K562 (cell line): Measurements from ENCODE around the gene OST4. TPM values are rescaled to one million over a fixed set of nuclear protein-coding genes. Genes with fewer than 3 reads are reported as not detected.

Experiments used
- BMI1 ChIP-seq: fragments of 150-350 bp; IDR thresholded peaks from 2 replicates; pipeline ENCODE4 v1.6.1; 2014; ENCODE audit warnings: low read length
- CBFA2T3 ChIP-seq: fragments of 450-650 bp; IDR thresholded peaks from 2 replicates; pipeline ENCODE4 v1.6.1; 2017
- CTCFL ChIP-seq: IDR thresholded peaks from 2 replicates; pipeline ENCODE4 v1.6.1; 2011; ENCODE audit warnings: borderline replicate concordance, low read depth, mild to moderate bottlenecking, moderate library complexity, low read length; ENCODE audit not compliant: insufficient read depth, poor library complexity, severe bottlenecking
- FOXP1 ChIP-seq: sonication (generic); formaldehyde crosslinking; IDR thresholded peaks from 2 replicates; pipeline ENCODE4 v1.8.0; 2022; ENCODE audit warnings: mild to moderate bottlenecking, missing genetic modification reagents
- HCFC1 ChIP-seq: IDR thresholded peaks from 2 replicates; pipeline ENCODE4 v1.6.1; 2012; ENCODE audit warnings: low read depth, low read length, improper control_type of control experiment
- HDAC1 ChIP-seq, 2 experiments: fragments of 450-650 bp; IDR thresholded peaks; 2 replicates each; pipeline ENCODE4 v1.6.1; 2016 to 2017; ENCODE audit warnings: inconsistent platforms in 1 of 2, mild to moderate bottlenecking in 1 of 2, moderate library complexity in 1 of 2
- MAX ChIP-seq: sonication (generic); formaldehyde crosslinking; IDR thresholded peaks from 2 replicates; pipeline ENCODE4 v1.9.0; 2022; ENCODE audit warnings: mild to moderate bottlenecking, missing genetic modification reagents
- NR2C2 ChIP-seq, 2 experiments: fragments of 200-800 bp in 1 of 2; sonication (Bioruptor generic) in 1 of 2; sonication (generic) in 1 of 2; formaldehyde crosslinking in 1 of 2; IDR thresholded peaks; 2 replicates each; pipeline versions ENCODE4 v1.6.1 to v1.8.0; 2016 to 2022; ENCODE audit warnings: mild to moderate bottlenecking in 1 of 2, missing compliant biosample characterization in 1 of 2, missing genetic modification characterization in 1 of 2, missing genetic modification reagents in 1 of 2
- PCBP1 ChIP-seq: fragments of 200-400 bp; formaldehyde crosslinking; IDR thresholded peaks from 2 replicates; pipeline ENCODE4 v1.6.1; 2018; ENCODE audit warnings: mild to moderate bottlenecking, low read depth, low read length; ENCODE audit not compliant: poor library complexity, severe bottlenecking
- SAP30 ChIP-seq: fragments of 200-600 bp; sonication (generic); IDR thresholded peaks from 2 replicates; pipeline ENCODE4 v1.6.1; 2012; ENCODE audit warnings: borderline replicate concordance, low read depth, mild to moderate bottlenecking, moderate library complexity, low read length, control low read depth, inconsistent platforms; ENCODE audit not compliant: insufficient read depth, poor library complexity, severe bottlenecking
- SOX6 ChIP-seq: fragments of 450-650 bp; IDR thresholded peaks from 2 replicates; pipeline ENCODE4 v1.6.1; 2014; ENCODE audit warnings: mild to moderate bottlenecking
- SREBF1 ChIP-seq: fragments of 150-350 bp; IDR thresholded peaks from 2 replicates; pipeline ENCODE4 v1.6.1; 2014; ENCODE audit warnings: antibody characterized with exemption, low read depth, low read length, borderline replicate concordance
- SUPT5H ChIP-seq: fragments of 450-650 bp; IDR thresholded peaks from 2 replicates; pipeline ENCODE4 v1.6.1; 2016
- ZBTB17 ChIP-seq: fragments of 450-650 bp; formaldehyde crosslinking; IDR thresholded peaks from 2 replicates; pipeline ENCODE4 v1.4.0; 2020; ENCODE audit warnings: mild to moderate bottlenecking
- ZBTB26 ChIP-seq: fragments of 450-650 bp; formaldehyde crosslinking; IDR thresholded peaks from 2 replicates; pipeline ENCODE4 v1.4.0; 2022; ENCODE audit warnings: missing genetic modification characterization
- ZBTB7A ChIP-seq: IDR thresholded peaks from 2 replicates; pipeline ENCODE4 v1.6.1; 2011; ENCODE audit warnings: low read depth, mild to moderate bottlenecking, low read length, moderate library complexity, borderline replicate concordance; ENCODE audit not compliant: control insufficient read depth
- ZFP36 ChIP-seq: fragments of 150-350 bp; IDR thresholded peaks from 2 replicates; pipeline ENCODE4 v1.6.1; 2018; ENCODE audit warnings: low read length, low read depth; ENCODE audit not compliant: partially characterized antibody
- polyA plus RNA-seq, 8 experiments: library from polyadenylated mRNA; depleted of rRNA in 4 of 8; stranded (reverse) in 5 of 8; unstranded in 3 of 8; fragments of >200 nt; fragmentation: Nextera tagmentation in 2 of 8; fragmentation: Illumina TruSeq in 1 of 8; extraction: Ambion mirVana in 2 of 8; extraction: Trizol in 1 of 8; gene quantifications; 2 replicates each; pipeline versions ENCODE4 v1.2.1 to v1.2.3, GENCODE V29; 2011 to 2014; ENCODE audit warnings: inconsistent platforms in 1 of 8, missing spikeins in 1 of 8
- total RNA-seq, 7 experiments: library from RNA; depleted of rRNA in 6 of 7; stranded (reverse); fragments of >200 nt in 6 of 7; fragmentation: Illumina TruSeq in 2 of 7; extraction: Trizol in 2 of 7; gene quantifications; 2 replicates each; pipeline versions ENCODE4 v1.2.1 to v1.2.3, GENCODE V29; 2011 to 2021; ENCODE audit warnings: low replicate concordance in 1 of 7
- TF ChIP-seq, protein P1 (sequence below): fragments of 200-800 bp; sonication (Bioruptor generic); IDR thresholded peaks from 2 replicates; pipeline ENCODE4 v1.6.1; 2017; ENCODE audit warnings: missing genetic modification characterization, missing compliant biosample characterization
- TF ChIP-seq, protein P2 (sequence below): sonication (generic); formaldehyde crosslinking; IDR thresholded peaks from 2 replicates; pipeline ENCODE4 v1.8.0; 2022; ENCODE audit warnings: mild to moderate bottlenecking, low read depth, missing genetic modification reagents

The OST4 gene
- total and polyA plus RNA-seq, 9 of the 15 experiments (the other 6 are each of a cell fraction or from before 2014, with no cell fraction given) = 186 to 1,155 (median 355) TPM

GRCh38 chr2:27086724-27087593 lies 15.5 kb upstream of the OST4 start, which contains the start of gene KHK (continued):
- TF ChIP-seq HDAC1 (IDR thresholded peaks at IDR 0.05) (peak in 1 of 2 experiments; percentile 50; a peak in 2 of 4 replicates), SOX6 (no peak), ZFP36 (no peak), FOXP1 (no peak; the same call in 1 of the 2 replicates), PCBP1 (no peak), BMI1 (no peak), CTCFL (no peak), NR2C2 (CRISPR knock-in tag; IDR thresholded peaks at IDR 0.05) (no peak), NR2C2 (tag; IDR thresholded peaks at IDR 0.05) (no peak), SAP30 (peak; percentile 52), CBFA2T3 (0 out of 2 replicates have a peak, but pooled peaks have one; percentile 8), ZBTB7A (peak; percentile 38; the same call in 1 of the 2 replicates), ZBTB26 (no peak), SUPT5H (no peak), MAX (peak; percentile 7), ZBTB17 (CRISPR knock-in tag) (no peak), HCFC1 (no peak), SREBF1 (no peak)
- TF ChIP-seq, protein P1, sequence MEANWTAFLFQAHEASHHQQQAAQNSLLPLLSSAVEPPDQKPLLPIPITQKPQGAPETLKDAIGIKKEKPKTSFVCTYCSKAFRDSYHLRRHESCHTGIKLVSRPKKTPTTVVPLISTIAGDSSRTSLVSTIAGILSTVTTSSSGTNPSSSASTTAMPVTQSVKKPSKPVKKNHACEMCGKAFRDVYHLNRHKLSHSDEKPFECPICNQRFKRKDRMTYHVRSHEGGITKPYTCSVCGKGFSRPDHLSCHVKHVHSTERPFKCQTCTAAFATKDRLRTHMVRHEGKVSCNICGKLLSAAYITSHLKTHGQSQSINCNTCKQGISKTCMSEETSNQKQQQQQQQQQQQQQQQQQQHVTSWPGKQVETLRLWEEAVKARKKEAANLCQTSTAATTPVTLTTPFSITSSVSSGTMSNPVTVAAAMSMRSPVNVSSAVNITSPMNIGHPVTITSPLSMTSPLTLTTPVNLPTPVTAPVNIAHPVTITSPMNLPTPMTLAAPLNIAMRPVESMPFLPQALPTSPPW (CRISPR knock-in tag) = no peak
- TF ChIP-seq, protein P2, sequence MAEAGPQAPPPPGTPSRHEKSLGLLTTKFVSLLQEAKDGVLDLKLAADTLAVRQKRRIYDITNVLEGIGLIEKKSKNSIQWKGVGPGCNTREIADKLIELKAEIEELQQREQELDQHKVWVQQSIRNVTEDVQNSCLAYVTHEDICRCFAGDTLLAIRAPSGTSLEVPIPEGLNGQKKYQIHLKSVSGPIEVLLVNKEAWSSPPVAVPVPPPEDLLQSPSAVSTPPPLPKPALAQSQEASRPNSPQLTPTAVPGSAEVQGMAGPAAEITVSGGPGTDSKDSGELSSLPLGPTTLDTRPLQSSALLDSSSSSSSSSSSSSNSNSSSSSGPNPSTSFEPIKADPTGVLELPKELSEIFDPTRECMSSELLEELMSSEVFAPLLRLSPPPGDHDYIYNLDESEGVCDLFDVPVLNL (CRISPR knock-in tag) = no peak
